ENCODE results near the gene DCUN1D4.
A peak's percentile ranks its signal among the peaks of the same experiment; 100 is the strongest.

DCUN1D4 gene

DNA sequence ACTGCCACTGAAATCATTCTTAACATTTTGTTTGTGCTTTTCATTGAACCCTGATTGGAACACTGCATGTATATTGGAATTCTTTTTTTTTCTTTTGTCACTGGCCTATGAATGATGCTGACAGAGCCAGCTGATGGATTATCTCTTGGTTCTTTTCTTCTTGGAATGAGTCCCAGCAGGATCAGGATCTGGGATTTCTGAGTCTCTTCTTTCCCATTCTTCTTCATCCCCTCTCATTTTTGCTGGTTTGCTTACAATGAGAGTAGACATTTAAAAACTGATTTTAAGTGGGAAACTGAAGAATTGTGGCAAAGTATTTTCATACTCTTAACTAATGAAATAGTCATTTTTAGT, 9.0 kb downstream of the DCUN1D4 start:
- Histone ChIP-seq H3K27ac (peak overlapping the region; percentile 54), H3K9me3 (ENCODE audit: control insufficient read depth, low read length) (no peaks in the 10 kb centered on the region), H2AFZ (no peak overlapping the region), H3K79me2 (peaks cover 10% of the 10 kb centered on the region), H3K4me3 (ENCODE audit: low read depth, low read length) (no peak overlapping the region), H3K27me3 (ENCODE audit: control insufficient read depth, insufficient read depth, low read length) (no peaks in the 10 kb centered on the region), H3K9ac (no peak overlapping the region), H3K4me1 (peaks cover 36% of the 10 kb centered on the region), H3K36me3 (ENCODE audit: control insufficient read depth, insufficient read depth, low read length) (no peaks in the 10 kb centered on the region), H3K4me2 (ENCODE audit: low read length) (peak overlapping the region; percentile 9)
- TF ChIP-seq, protein P1, sequence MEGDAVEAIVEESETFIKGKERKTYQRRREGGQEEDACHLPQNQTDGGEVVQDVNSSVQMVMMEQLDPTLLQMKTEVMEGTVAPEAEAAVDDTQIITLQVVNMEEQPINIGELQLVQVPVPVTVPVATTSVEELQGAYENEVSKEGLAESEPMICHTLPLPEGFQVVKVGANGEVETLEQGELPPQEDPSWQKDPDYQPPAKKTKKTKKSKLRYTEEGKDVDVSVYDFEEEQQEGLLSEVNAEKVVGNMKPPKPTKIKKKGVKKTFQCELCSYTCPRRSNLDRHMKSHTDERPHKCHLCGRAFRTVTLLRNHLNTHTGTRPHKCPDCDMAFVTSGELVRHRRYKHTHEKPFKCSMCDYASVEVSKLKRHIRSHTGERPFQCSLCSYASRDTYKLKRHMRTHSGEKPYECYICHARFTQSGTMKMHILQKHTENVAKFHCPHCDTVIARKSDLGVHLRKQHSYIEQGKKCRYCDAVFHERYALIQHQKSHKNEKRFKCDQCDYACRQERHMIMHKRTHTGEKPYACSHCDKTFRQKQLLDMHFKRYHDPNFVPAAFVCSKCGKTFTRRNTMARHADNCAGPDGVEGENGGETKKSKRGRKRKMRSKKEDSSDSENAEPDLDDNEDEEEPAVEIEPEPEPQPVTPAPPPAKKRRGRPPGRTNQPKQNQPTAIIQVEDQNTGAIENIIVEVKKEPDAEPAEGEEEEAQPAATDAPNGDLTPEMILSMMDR (IDR thresholded peaks at IDR 0.05): no peak

DNA sequence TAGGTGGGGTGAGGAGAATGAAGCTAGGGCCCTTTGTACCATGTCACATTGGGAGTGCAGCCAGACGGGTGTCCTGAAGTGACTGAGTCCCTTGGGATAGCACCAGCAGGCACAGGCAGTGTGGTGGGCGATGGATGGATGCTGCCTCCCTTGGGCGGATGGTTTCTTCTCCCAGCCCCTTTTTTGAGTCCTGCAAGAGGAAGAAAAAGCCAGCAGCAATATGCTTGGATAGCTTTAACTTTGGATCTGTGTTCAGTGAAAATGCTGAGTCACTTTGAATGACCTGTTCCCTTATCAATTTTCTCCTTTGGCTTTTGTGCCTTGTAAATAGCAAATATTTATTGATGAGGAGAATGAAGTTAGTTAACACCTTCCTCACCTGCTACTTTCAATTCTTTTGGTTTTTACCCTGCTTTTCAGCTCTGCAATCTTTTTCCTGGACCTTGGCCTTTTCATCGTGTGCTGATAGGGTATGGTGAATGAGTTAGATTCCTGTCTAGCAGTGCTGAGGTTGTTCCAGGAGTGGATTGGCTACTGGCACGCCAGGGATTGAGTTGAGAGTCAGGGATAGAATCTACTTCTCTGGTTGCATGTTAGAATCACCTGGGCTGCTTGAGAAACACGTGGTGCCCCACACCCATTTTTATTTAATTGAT, 10.2 kb downstream of the DCUN1D4 start:
- Histone ChIP-seq H3K4me3 (ENCODE audit: low read depth, low read length) (no peak overlapping the region), H3K79me2 (peaks cover 12% of the 10 kb centered on the region), H3K4me2 (ENCODE audit: low read length) (no peak overlapping the region), H3K9ac (no peak overlapping the region), H2AFZ (no peak overlapping the region), H3K9me3 (ENCODE audit: control insufficient read depth, low read length) (no peaks in the 10 kb centered on the region), H3K36me3 (ENCODE audit: control insufficient read depth, insufficient read depth, low read length) (no peaks in the 10 kb centered on the region), H3K27ac (peak overlapping the region; percentile 39), H3K27me3 (ENCODE audit: control insufficient read depth, insufficient read depth, low read length) (no peaks in the 10 kb centered on the region), H3K4me1 (peaks cover 46% of the 10 kb centered on the region)
- TF ChIP-seq, protein P1 (IDR thresholded peaks at IDR 0.05): no peak

DNA sequence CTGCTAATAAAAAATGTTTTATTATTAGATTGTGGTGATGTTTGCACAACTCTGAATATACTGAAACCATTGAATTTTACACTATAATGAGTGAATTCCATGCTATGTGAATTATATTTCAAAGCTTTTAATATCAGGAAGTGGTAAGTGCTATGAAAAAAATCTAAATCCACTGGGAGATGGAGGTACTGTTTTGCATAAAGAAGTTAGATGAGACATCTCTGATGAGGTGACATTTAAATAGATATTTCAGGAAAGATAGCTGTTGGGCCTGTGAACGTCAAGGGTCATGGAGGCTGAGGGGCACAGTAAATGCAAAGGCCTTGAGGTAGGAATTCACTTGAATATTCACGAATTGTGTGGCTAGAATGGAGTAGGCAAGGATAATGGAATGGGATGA, 12.3 kb downstream of the DCUN1D4 start:
- TF ChIP-seq, protein P1 (IDR thresholded peaks at IDR 0.05): no peak
- no peak overlapping the region for H3K4me3 ChIP-seq (ENCODE audit: low read depth, low read length)
- no peaks in the 10 kb centered on the region for H3K9me3 ChIP-seq (ENCODE audit: control insufficient read depth, low read length)
- H3K36me3 ChIP-seq (ENCODE audit: control insufficient read depth, insufficient read depth, low read length): no peaks in the 10 kb centered on the region
- no peak overlapping the region for H2AFZ ChIP-seq
- H3K27me3 ChIP-seq (ENCODE audit: control insufficient read depth, insufficient read depth, low read length): no peaks in the 10 kb centered on the region
- H3K9ac ChIP-seq: no peak overlapping the region
- H3K4me1 ChIP-seq: peaks cover 46% of the 10 kb centered on the region
- H3K79me2 ChIP-seq: peaks cover 7% of the 10 kb centered on the region
- peak overlapping the region; percentile 19 for H3K4me2 ChIP-seq (ENCODE audit: low read length)
- H3K27ac ChIP-seq: peak overlapping the region; percentile 37

DNA sequence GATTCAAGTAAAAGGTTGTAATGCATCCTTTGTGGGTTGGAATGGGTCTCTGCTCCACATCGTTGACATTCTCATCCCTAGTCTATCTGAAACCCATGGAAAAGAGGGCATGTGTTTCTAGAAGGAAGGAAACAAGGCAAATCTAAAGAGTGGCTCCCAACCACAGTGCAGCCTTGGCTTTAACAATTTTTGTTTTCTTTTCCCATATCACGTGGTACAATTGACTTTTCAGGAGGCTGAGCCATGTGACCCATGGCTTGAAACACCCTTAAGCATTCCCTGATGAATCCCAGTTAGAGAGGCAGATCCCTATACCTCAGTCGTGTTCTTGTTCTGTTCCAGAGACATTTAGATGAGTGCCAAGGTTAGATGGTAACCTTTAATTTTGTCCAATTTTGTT, 12.8 kb downstream of the DCUN1D4 start:
- no peak overlapping the region for H3K4me2 ChIP-seq (ENCODE audit: low read length)
- no peaks in the 10 kb centered on the region for H3K36me3 ChIP-seq (ENCODE audit: control insufficient read depth, insufficient read depth, low read length)
- H3K4me1 ChIP-seq: peaks cover 46% of the 10 kb centered on the region
- H3K79me2 ChIP-seq: peaks cover 3% of the 10 kb centered on the region
- no peak overlapping the region for H2AFZ ChIP-seq
- peak overlapping the region; percentile 37 for H3K27ac ChIP-seq
- no peaks in the 10 kb centered on the region for H3K27me3 ChIP-seq (ENCODE audit: control insufficient read depth, insufficient read depth, low read length)
- no peaks in the 10 kb centered on the region for H3K9me3 ChIP-seq (ENCODE audit: control insufficient read depth, low read length)
- H3K9ac ChIP-seq: no peak overlapping the region
- H3K4me3 ChIP-seq (ENCODE audit: low read depth, low read length): no peak overlapping the region
- TF ChIP-seq, protein P1 (IDR thresholded peaks at IDR 0.05): no peak

DNA sequence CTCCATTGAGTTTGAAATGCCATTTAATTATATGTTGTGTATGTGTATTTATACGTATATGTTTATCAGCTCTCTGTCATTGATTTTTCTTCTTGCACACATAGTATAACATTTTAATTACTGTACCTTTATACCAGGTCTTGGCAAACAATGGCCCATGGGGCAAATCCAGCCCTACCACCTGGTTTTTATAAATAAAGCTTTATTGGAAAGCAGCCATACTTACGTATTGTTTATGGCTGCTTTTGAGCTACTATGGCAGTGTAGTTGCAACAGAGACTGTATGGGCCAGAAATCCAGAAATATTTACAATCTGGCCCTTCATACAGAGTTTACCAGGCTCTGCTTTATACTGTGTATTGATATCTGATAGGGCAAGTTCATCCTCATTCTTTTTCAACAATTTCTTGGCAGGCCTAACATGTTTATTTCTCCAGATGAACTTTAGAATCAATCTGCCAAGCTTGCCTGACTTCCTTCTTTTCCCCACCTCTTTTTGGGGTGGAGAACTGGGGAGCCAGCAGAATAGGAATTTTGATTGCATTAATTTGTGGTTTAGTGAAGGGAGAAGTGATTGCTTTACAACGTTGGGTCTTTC, 15.8 kb downstream of the DCUN1D4 start:
- Histone ChIP-seq H3K79me2 (peaks cover 10% of the 10 kb centered on the region), H3K27me3 (ENCODE audit: control insufficient read depth, insufficient read depth, low read length) (no peaks in the 10 kb centered on the region), H3K4me1 (peaks cover 31% of the 10 kb centered on the region), H3K4me2 (ENCODE audit: low read length) (no peak overlapping the region), H3K4me3 (ENCODE audit: low read depth, low read length) (no peak overlapping the region), H2AFZ (no peak overlapping the region), H3K27ac (peak overlapping the region; percentile 64), H3K9me3 (ENCODE audit: control insufficient read depth, low read length) (no peaks in the 10 kb centered on the region), H3K9ac (no peak overlapping the region), H3K36me3 (ENCODE audit: control insufficient read depth, insufficient read depth, low read length) (no peaks in the 10 kb centered on the region)
- TF ChIP-seq, protein P1 (IDR thresholded peaks at IDR 0.05): no peak
